IPS-18a (cell line): Measurements from ENCODE around the gene LAMTOR1.
"Not testable (repeated sequence)": the region's sequence is repeated elsewhere in the genome, so short reads cannot be mapped to it uniquely, and the experiment has no call there.

Source experiments
- H3K27ac ChIP-seq: one replicate; pipeline ENCODE4 v1.5.1; 2013; ENCODE audit warnings: low read length
- H3K27me3 ChIP-seq: one replicate; pipeline ENCODE4 v1.6.1; 2013; ENCODE audit warnings: mild to moderate bottlenecking, low read length; ENCODE audit not compliant: control insufficient read depth, insufficient read depth
- H3K36me3 ChIP-seq: one replicate; pipeline ENCODE4 v1.6.1; 2013; ENCODE audit warnings: low read depth, low read length; ENCODE audit not compliant: control insufficient read depth
- H3K4me1 ChIP-seq: one replicate; pipeline ENCODE4 v1.6.1; 2013; ENCODE audit warnings: low read depth, low read length; ENCODE audit not compliant: control insufficient read depth
- H3K4me3 ChIP-seq: one replicate; pipeline ENCODE4 v1.5.1; 2013; ENCODE audit warnings: low read length
- H3K9ac ChIP-seq: one replicate; pipeline ENCODE4 v1.6.1; 2013; ENCODE audit warnings: mild to moderate bottlenecking, low read length, moderate library complexity
- H3K9me3 ChIP-seq: one replicate; pipeline ENCODE4 v1.6.1; 2013; ENCODE audit warnings: low read depth, low read length; ENCODE audit not compliant: control insufficient read depth

The LAMTOR1 gene

DNA sequence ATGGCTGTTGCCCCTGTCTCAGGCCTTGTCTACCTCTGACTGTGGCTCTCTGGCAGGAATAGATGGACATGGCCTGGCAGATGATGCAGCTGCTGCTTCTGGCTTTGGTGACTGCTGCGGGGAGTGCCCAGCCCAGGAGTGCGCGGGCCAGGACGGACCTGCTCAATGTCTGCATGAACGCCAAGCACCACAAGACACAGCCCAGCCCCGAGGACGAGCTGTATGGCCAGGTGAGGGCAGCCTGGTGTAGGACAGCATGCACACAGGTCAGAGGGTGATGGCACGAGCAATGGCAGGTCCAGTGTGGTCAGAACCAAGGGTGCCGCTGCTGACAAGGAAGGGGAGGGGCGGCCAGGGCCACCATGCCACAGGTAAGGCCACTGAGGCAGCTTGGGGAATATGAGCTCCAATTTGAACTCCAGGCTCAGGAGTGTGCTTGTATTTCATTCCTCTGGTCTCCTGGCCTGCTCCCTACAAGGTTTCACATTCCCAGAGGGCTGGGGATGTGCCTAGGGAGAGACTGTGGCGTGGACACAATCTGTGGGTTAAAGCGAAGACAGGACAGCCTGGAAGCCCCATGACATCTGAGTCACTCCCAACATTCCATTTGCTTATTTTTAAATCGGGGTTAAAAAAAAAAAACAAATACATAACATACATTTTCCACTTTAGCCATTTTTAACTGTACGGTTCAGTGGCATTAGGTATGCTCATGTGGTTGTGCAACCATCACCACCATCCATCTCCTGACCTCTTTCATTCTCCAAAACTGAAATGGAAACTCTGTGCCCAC lies 33.0 kb upstream of the LAMTOR1 start:
- H3K9me3 ChIP-seq = no peaks in the 10 kb centered on the region
- no peak overlapping the region for H3K9ac ChIP-seq
- H3K4me3 ChIP-seq = no peak overlapping the region
- H3K27ac ChIP-seq = no peak overlapping the region
- peaks cover 3% of the 10 kb centered on the region for H3K4me1 ChIP-seq
- H3K36me3 ChIP-seq = no peaks in the 10 kb centered on the region
- peaks cover 3% of the 10 kb centered on the region for H3K27me3 ChIP-seq

GRCh38 chr11:72135473-72135872 lies 32.4 kb upstream of the LAMTOR1 start, which contains the start of gene FOLR3:
FOLR3 (plus strand) TSS chr11:72135725; CDS start chr11:72135953, 228 bp downstream.
- H3K27ac ChIP-seq, H3K4me1 ChIP-seq, H3K9ac ChIP-seq, H3K4me3 ChIP-seq, H3K36me3 ChIP-seq, H3K9me3 ChIP-seq, H3K27me3 ChIP-seq: not testable (repeated sequence)

DNA sequence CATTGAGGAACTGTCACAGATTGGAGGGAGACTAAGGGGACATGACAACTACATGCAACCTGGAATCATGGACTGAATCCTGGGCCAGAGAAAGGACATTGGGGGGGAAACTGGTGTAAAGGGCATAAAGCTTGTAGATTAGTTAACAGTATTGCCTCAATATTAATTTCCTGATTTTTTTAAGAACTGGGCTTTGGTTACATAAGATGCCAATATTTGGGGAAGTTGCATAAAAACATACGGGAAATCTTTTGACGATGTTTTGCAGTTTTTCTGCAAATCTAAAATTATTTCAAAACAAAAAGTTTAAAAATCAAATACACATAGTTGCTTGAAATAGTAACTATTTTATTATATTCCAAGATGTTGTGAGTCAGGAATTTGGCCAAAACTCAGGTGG lies 29.5 kb upstream of the LAMTOR1 start:
- no peak overlapping the region for H3K27ac ChIP-seq
- peaks cover 10% of the 10 kb centered on the region for H3K9me3 ChIP-seq
- H3K4me1 ChIP-seq = no peaks in the 10 kb centered on the region
- H3K27me3 ChIP-seq = peaks cover 3% of the 10 kb centered on the region
- H3K36me3 ChIP-seq = no peaks in the 10 kb centered on the region
- H3K9ac ChIP-seq = no peak overlapping the region
- no peak overlapping the region for H3K4me3 ChIP-seq

GRCh38 chr11:72129381-72129780 lies 26.3 kb upstream of the LAMTOR1 start:
- Histone ChIP-seq H3K9me3 (peaks cover 10% of the 10 kb centered on the region), H3K27me3 (peaks cover 3% of the 10 kb centered on the region), H3K4me1 (no peaks in the 10 kb centered on the region), H3K4me3 (no peak overlapping the region), H3K9ac (no peak overlapping the region), H3K27ac (no peak overlapping the region), H3K36me3 (no peaks in the 10 kb centered on the region)

GRCh38 chr11:72127923-72128322 lies 24.8 kb upstream of the LAMTOR1 start:
- H3K9me3 ChIP-seq = peaks cover 10% of the 10 kb centered on the region

GRCh38 chr11:72125956-72126355 lies 22.9 kb upstream of the LAMTOR1 start:
- Histone ChIP-seq H3K9me3 (peaks cover 10% of the 10 kb centered on the region), H3K4me3 (no peak overlapping the region), H3K4me1 (no peaks in the 10 kb centered on the region), H3K9ac (no peak overlapping the region), H3K27me3 (peaks cover 5% of the 10 kb centered on the region), H3K36me3 (no peaks in the 10 kb centered on the region), H3K27ac (no peak overlapping the region)

More at GRCh38 chr11:72127923-72128322, 24.8 kb upstream of the LAMTOR1 start:
- Histone ChIP-seq H3K4me3 (no peak overlapping the region), H3K4me1 (no peaks in the 10 kb centered on the region), H3K9ac (no peak overlapping the region), H3K36me3 (no peaks in the 10 kb centered on the region), H3K27ac (no peak overlapping the region), H3K27me3 (peaks cover 3% of the 10 kb centered on the region)

DNA sequence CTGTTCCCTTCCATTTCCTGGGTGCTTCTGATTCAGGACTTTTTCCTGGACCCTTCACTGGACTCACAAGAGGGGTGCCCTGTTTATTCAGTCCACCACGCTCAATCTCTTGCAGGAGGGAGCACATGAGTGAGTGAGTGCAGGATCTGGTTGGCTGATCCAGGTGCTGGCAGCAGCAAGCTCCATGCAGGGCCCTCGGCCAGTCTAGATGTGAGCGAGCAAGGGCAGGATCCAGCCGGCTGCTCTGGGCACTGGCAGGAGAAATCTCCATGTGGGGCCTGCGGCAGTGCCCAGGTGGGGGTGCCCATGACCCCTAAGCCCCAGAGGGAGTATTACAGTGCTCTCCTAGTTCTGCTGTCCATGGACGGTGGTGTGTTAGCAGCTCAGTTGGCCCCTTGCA lies 20.9 kb upstream of the LAMTOR1 start:
- H3K9ac ChIP-seq = no peak overlapping the region
- no peaks in the 10 kb centered on the region for H3K36me3 ChIP-seq
- H3K4me3 ChIP-seq = no peak overlapping the region
- H3K9me3 ChIP-seq = peaks cover 6% of the 10 kb centered on the region
- peaks cover 5% of the 10 kb centered on the region for H3K27me3 ChIP-seq
- no peak overlapping the region for H3K27ac ChIP-seq
- H3K4me1 ChIP-seq = no peaks in the 10 kb centered on the region

DNA sequence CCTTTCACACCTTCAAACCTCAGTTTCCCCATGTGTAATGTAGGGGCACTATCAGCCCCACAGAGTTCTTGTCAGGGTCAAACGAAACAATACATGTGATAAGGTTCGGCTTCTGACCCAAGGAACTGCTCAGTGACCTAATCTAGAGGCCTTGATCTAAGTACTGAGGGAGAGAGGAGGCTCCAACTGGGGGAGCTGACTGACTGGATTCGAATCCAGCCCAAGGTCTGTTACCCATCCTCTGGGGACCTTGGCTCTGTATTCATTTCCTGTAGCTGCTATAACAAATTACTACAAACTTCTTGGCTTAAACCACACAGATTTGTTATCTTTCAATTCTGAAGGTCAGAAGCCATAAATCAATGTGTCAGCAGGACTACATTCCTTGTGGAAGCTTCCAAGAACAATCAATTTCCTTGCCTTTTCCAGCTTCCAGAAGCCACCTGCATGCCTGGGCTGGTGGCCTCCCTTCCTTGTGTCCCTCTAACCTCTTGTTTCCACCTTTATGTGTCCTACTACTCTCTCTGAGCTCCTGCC lies 20.1 kb upstream of the LAMTOR1 start:
- peaks cover 14% of the 10 kb centered on the region for H3K27me3 ChIP-seq
- H3K9ac ChIP-seq = no peak overlapping the region
- no peak overlapping the region for H3K27ac ChIP-seq
- no peaks in the 10 kb centered on the region for H3K9me3 ChIP-seq
- no peaks in the 10 kb centered on the region for H3K36me3 ChIP-seq
- no peaks in the 10 kb centered on the region for H3K4me1 ChIP-seq
- H3K4me3 ChIP-seq = no peak overlapping the region

DNA sequence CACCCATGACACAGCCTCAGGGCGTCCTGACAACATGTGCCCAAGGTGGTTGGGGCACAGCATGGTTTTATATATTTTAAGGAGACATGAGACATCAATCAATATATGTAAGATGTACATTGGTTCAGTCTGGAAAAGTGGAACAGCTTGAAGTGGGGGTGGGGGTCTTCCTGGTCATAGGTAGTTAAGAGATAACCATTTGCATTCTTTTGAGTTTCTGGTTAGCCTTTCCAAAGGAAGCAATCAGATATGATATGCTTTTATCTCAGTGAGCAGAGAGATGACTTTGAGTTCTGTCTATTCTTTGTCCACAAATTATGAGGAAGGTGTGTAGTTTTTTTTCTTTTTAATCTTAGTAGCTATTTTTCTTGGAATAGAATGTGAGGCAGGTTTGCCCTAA lies 19.5 kb upstream of the LAMTOR1 start:
- H3K27ac ChIP-seq = no peak overlapping the region
- H3K4me1 ChIP-seq = no peaks in the 10 kb centered on the region
- H3K27me3 ChIP-seq = peaks cover 16% of the 10 kb centered on the region
- no peak overlapping the region for H3K4me3 ChIP-seq
- no peaks in the 10 kb centered on the region for H3K9me3 ChIP-seq
- no peaks in the 10 kb centered on the region for H3K36me3 ChIP-seq
- no peak overlapping the region for H3K9ac ChIP-seq

DNA sequence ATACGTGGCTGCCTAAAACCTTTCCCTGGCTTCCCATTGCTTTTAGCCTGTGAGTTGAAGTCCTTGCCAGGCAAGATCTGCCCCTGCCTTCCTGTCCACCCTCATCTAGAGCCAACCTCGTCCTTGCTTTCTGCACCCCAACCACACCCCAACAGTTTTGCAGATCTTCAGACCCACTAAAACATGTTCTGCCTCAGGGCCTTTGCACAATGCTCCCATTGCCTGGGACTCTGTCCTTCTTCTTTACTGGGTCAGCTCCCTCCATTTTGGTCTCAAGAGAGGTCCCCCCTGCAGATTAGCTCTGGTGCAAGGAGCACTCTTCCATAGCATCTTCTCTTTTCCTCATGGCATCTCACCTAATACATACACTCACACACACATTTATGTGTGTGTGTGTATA lies 17.8 kb upstream of the LAMTOR1 start:
- Histone ChIP-seq H3K27me3 (peaks cover 32% of the 10 kb centered on the region), H3K27ac (no peak overlapping the region), H3K9ac (no peak overlapping the region), H3K4me1 (no peaks in the 10 kb centered on the region), H3K4me3 (no peak overlapping the region), H3K9me3 (no peaks in the 10 kb centered on the region), H3K36me3 (no peaks in the 10 kb centered on the region)

DNA sequence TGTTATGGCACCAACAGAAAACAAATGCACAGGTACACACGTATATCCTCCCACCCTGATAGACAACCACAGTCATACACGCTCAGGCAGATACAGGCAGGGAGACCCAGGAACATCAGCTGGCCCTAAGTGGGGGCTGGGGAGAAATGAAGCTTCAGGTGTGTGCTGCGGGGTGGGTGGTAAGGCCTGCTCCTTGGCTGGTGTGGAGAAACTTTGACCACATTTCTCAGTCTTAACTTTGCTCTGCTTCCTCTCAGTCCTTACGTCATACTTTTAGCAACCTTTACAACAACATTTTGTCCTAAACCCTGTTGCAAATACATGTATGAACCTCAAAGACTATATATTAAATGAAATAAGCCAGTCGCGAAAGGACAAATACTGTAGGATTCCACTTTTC lies 16.1 kb upstream of the LAMTOR1 start:
- Histone ChIP-seq H3K9ac (no peak overlapping the region), H3K4me3 (no peak overlapping the region)

More for the DNA sequence above, 16.1 kb upstream of the LAMTOR1 start:
- Histone ChIP-seq H3K27me3 (peaks cover 49% of the 10 kb centered on the region), H3K36me3 (no peaks in the 10 kb centered on the region), H3K4me1 (no peaks in the 10 kb centered on the region), H3K27ac (no peak overlapping the region), H3K9me3 (no peaks in the 10 kb centered on the region)
